DMS153 treated with DMSO at 0.1 percent for 48 hours (cell line): Measurements from ENCODE around the gene ASB13.

Experiments
- DNase-seq: peaks from one replicate; lab custom pipeline; 2025; ENCODE audit not compliant: unreplicated experiment; lab: John Stamatoyannopoulos, UW

Gene ASB13

DNA sequence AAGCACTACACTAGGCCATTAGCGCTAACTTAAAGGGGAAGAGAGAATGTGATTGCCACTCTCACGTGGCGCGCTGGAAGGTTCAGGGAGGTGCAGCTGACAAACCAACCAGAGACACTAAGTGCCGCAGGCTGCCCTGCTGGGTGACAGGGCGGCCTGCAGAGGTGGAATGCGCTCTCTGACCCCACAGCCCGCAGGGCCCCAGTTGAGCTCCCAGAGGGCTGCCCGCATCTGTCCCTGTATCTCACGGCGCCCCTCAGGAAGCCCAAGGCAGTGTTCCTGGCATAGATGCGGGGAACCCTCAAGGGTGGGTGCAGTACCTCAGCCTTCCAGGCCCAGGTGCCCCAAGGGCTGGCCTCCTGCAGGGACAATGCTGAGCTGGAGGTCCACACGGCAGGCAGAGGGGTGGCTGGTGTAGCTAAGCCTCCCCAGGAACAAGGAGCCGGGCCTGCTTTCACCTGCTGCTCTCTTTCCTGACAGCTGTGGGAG lies 75.0 kb downstream of the ASB13 start:
- DNase-seq, result no peak

GRCh38 chr10:5590816-5591215 lies 75.6 kb downstream of the ASB13 start:
- no peak for DNase-seq

DNA sequence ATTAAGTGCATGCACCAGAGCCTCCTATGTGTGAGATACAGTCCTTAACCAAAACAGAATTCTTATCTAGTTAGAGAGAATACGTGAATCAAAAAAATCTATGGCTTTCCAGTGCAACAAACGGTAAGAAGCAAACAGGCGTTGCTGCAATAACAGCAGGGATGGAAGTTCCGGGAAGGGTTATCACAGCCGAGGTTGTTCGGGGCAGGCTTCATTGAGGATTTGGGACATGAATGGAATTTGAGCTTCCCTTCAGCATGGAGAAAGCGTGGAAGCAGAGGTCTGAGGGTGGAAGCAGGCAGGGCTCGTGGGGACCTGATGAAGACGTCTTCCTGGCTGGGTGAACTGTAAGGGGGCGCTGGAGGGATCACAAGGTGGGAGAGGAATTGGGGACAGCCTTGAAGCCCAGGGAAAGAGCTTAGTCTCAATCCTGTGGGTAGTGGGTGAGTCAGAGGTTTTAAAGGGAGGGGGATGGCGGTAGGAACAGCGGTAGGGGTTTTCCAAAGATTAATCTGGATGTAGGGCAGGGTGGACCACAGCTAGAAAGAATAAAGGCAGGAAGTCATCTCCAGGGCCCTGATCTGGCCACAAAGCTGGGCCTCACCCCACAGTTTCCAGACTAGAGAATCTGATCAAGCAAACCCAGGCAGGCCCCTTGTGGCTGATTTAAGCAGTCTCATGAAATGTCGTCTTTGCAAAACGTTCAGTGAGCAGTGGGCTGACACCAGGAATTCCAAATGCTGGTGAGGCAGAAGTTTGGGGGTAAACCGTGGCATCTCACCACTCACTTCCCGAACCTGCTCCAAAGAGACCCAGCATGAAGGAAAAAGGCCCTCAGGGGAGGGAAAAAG lies 76.5 kb downstream of the ASB13 start:
- DNase-seq, result no peak

DNA sequence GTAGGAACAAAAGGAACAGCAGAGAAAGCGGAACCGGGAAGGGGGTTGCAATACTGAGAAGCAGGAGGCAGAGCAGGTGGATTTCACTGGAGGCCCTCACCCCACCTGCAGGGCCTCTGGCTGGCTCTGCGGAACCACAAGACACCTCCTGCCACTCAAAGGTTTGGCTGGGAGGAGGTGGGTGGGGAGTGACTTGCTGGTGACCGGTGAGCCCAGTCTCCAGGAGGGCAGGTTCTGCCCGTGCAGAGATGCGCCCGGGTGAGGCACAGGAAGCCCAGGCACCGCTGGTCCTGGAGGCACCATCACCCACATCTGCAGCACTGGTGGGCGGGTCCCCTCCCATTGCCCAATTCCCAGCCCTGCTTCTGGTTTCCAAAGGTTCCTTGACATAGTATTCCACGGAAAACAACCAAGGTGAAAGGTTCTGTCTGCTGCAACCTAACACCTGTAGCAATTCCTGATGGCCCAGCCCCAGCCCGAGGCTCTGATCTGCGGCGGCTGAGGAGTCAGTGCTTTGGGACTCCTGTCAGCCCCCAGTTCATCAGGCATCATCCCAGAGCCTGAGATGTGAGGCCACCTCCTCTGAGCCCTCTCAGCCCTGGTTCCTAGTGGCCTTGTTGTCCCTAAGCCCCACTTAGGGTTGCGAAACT lies 77.3 kb downstream of the ASB13 start:
- DNase-seq, result no peak
